Stimulated activated CD8-positive, alpha-beta memory T cell treated with anti-CD3 and anti-CD28 coated beads, Interleukin-15, amount 100 ng/mL, for 1 hour (primary cell): Measurements from ENCODE around the gene GREM2.

Experiments
- DNase-seq: peaks from one replicate; pipeline ENCODE4 v3.0.0-alpha.2; 2020; ENCODE audit warnings: low read depth

The GREM2 gene

DNA sequence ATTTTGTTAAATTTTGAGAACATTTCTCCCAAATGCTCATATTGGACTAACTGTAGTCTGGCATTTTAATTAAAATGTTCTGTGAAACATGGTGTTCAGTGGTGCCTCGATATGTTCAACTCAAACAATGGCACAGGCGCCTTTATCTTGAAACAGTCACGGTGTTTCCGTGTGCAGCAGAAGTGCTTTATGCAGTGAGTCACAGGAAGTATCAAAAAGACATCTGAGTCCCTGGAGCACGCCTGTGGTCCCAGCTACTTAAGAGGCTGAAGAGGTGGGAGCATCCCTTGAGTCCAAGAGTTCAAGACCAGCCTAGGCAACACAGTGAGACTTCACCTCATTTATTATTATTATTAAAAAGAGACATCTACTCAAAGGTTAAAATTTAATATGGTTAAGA lies 52.2 kb downstream of the GREM2 start:
- DNase-seq = no peak

DNA sequence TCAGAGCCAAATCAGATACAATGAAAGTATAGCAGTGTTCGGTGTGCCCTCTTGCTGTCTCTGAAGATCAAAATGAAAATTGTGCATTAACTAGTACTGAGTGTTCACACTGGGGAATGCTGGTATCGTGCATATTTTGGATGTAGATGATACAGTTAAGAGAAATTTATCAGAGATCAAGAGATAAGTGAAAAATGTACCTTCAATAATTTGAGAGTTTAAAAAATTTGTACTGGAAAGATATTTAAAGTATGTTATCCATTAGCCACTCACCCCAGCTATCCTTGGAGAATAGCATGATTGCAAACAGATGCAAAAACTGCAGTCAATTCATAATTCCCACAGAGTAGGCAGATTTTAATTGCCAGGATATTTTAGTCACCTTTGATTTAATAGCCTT lies 56.4 kb downstream of the GREM2 start:
- DNase-seq = no peak

DNA sequence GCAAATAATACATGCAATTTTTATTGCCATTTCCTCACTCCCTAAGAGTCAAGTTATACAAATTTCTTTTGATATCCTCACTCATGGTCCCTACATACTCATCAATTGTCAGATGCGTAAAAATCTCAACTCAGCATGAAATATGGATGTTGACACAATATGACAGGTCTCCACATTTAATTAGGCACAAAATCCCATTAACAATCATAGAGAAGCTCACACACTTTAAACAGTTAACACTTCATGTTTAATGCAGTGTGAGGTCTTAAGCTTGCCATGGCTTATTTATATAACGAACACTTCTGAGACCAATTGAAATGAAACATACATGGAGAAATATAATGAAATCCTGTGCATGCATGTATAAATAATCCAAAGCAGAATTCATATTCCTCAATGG lies 58.6 kb downstream of the GREM2 start:
- DNase-seq = no peak

DNA sequence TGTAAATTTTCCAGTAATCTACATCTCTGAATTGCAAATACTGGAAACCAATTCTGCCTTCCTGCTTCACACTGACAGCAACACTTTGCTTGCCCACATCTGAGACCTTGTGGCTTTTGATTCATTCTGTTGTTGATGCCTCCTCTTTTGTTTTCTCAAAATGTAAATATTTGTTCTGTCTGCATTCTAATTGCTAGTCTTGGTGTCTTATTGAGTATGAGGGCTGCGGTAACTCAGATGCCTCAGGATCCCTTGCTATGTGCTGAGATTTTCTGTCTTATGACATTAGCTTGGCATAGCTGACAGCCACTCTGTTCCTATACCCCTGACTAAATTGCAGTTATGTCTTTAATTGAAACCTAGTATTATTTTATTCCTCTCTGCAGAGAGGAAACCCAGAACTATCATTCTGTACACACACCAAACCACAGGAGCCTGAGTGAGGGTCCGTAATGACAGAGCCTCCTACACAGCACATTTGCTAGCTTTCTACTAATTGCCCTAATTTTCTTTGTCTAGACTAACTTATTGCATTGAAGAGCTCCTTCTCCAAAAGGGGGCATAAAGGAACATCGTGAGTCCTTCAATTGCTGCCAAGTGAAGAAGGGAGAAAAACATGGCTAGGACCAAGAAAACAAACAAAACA lies 72.1 kb downstream of the GREM2 start:
- DNase-seq = no peak

DNA sequence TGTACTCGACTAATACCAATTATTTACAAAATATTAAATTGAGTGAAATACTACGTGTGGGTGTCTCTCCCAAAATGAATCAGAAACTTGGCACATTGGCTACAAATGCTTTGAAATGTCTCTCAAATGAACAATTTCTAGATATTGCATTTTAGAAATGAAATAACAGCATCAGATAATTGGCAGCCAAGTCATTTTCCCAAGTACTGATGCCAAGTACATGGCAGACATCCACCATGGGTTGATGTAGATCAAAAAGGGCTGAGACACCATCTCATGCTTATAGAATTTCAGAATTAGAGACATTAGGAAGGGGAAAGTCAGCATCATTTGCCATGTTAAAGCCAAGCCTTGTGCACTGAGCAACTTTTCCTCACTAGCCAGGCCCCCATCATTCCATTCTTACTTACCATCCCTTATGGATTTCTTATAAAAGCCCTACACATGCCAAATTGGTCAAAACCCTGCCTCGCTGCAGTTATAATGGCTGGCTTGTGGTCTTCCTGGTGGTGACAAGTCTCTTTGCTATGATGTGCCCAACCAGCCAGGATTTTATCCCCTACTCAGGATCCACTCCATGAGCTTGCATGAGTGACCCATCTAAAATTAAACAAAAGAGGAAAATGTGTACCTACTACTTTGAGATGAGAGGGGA lies 73.1 kb downstream of the GREM2 start:
- no peak for DNase-seq

DNA sequence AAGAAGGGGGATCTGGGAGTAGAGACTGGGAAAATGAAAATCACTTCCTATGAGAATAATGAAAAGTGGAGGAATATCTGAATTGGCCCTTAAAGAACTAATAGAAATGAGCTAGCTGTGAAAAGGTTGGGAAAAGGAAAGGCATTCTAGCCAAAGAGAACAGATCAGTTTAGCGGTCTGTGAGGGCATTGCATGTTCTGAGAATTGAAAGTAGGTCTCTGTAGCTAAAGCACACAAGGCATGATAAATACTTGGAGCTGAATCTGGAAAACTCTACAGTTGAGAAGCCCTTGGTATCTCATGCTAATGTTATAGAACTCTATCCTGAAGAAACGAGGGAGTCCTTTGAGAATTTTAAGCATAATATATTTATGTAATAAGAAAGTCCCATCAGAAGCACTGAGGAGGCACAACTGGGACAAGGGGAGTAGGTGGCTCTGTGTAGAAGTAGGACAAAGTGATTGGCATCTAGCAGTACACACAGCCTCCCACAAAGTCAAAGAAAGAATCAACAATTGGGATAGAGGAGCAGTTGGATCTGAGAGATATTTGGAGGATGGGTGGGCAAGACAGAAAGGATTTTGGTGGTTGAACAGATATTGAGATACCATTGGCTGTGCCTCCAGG lies 78.7 kb downstream of the GREM2 start:
- DNase-seq = no peak

DNA sequence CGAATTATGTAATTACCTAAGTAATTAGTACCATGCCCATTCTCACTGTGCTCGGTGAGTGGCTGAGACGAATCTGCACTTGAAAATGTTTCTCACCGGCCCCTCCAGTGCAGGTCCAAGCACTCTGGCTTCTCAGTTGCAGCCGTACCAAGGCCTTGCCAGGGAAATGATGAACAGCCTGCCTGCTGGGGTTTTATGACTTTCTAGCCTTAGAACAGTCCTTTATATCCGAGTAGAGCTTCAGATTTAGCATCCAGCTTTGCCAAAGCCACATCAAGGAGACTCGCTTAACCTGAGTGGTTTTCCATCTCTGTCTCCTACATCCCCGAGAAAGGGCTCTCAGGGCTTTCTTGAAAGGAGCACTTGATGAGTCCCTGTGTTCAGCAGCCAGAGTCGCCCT lies 83.4 kb downstream of the GREM2 start:
- DNase-seq = no peak

DNA sequence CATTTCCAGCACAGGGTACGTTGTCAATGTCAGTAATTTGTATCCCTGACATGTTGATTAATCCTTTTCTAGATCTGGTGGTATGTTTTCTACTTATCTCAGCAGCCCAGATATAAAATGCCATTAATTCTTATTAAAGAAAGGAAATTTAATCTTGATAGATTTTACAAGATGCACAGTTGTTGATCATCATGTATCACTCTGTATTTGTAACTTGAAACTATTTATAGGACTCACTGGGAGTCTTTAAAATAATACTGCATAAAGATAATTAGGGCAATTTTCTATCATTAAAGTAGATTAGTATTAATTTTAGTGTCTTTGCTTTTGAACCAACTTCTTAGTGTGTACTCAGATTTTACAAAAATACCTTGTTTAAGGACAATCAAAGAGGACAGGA lies 84.9 kb downstream of the GREM2 start:
- no peak for DNase-seq

DNA sequence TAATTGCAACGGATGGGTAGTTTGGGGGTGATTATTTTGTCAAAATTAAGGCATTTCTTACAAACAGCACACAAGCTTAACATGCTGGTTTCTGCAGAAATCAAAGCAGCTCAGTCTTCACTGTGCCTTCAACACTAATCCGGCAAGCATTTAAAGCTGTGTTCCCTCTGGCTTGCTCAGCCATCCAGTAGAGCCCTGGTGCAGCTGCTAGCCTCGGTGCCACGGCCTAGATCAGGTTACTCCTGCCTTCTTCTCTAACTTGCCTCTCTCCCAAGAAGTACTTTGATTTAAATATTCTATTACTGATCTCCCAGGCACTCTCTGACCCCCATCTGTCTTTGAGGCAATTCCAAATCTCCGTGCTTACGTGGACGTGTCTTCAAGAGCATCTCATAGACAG lies 85.6 kb downstream of the GREM2 start:
- no peak for DNase-seq

DNA sequence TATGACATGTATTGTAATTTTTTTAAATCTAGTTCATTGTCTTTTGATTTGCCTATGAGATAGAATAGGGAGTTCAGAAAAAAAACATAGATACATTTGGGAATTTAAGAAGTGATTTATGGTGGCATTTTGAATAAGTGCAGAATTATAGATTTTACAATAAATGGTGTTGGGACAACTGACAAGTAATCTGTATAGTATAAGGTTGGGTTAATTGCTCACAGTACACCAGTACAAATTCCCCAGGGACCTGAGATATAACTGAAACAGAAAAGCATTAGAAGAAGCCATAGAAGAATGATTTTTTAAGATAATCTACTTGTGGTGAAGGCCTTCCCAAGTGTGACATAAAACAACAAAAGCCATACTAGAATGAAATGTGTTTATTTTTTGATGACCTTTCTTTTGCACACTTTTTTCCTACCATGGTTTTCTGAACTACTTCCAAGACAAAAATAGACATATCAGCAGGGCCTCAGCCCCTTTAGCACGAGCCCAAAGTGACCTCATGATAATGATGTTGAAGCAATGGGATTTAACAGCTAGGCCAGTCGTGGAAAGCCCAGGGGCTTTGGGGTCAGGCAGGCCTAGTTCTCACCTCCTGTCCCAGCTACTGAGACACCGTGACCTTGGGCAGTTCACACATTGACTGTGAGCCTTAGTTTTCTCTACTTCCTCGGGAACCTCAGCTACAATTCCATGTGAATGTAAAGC lies 87.4 kb downstream of the GREM2 start:
- no peak for DNase-seq

DNA sequence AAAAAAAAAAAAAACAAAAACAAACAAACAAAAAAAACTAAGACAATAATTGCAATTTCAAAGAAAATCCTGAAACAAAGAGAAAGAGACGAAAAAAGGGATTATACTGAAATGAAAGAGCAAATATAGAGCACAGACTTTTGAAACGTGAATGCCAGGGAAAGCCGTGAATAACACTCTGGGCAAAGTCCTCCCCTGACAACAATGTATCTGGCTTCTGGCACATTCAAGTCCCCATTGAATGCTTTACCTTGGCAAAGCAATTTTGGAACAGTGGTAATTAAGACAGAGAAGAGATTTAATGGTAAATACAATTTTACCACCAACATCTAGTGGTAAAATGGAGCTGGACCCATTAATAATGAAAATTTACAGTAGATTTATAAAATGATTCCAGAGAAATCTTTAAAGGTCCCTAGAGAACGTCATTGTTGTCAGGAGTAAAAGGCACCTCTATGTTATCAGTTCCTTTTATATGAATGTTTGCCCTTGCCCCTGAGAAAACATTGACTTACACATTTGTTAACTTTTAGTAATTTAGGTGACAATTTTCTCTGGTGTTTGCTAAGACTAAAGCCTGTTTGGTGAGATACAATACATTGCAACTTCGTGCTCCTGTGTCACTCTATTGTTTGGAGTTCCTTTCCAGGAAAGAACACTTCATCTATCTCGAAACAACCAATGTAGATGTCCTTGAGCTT lies 89.7 kb downstream of the GREM2 start:
- DNase-seq = no peak

DNA sequence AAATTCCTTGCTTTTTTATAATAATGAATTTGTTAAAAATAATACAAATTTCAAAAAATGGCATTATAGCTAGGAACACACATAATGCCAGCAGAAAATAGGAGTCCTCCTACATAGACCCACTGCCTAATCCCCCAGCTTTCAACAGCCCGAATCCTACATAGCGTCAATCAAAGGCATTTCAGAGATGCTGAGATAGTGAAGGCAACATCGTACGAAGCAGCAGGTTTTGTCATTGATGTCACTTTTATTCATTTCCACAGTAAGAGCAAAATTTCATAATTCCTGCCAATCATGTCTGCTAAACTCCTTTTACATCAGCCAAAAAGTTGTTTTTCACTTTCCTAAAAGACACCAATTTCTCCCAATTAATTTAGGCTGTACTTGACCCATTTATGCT lies 94.1 kb downstream of the GREM2 start:
- DNase-seq = no peak

DNA sequence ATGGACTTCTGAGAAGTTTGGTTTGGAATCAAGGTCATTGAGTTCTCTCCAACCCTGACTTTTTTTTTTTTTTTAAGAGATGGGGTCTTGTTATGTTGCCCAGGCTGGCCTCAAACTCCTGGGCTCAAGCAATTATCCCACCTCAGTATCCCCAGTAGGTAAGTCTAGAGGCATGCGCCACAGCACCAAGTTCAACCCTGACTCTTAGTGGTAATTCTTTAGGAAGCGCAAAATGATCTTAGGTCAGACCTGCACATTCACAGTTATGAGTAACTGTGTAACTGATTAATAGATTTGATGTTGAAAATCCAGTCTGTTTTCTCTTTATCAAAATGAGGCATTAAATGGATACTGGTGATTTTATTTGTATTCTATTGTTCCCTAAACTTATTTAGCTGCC lies 95.9 kb downstream of the GREM2 start:
- DNase-seq = no peak

DNA sequence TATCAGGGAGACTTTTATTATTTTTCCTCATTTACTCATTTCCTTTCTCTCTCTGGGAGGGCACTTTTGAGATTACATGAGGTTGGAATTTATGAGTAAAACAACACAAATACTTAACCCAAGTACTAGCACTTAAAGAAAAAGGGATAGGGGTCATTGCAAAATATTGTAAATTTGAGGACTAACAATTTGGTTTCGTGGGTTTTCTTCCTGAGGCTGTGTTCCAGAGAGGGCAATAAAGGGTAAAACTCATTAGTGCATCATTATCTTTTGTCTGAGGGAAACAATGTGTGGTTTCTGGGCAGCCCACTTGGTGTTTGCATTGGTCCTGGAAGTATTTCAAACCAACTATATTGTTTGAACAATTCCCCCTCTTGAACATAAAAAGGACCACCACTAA lies 96.5 kb downstream of the GREM2 start:
- no peak for DNase-seq

DNA sequence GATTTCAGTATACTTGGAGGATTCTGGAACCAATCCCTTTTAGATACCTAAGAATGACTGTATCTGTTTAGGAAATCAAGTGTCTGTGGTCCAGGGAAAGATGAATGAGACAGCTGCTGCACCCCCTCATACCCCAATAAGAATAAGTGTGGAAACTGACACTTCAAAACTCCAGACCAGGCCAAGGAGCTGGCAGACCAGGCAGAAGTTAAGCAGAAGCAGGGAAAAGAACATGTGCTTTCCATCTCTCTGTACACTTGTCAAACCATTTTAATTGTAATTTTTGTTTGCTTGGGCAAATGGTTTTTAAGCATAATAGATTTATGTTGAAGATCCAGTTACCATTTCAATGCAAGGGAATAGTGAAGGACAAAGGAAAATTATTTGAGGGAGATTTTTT lies 100.2 kb downstream of the GREM2 start:
- no peak for DNase-seq

DNA sequence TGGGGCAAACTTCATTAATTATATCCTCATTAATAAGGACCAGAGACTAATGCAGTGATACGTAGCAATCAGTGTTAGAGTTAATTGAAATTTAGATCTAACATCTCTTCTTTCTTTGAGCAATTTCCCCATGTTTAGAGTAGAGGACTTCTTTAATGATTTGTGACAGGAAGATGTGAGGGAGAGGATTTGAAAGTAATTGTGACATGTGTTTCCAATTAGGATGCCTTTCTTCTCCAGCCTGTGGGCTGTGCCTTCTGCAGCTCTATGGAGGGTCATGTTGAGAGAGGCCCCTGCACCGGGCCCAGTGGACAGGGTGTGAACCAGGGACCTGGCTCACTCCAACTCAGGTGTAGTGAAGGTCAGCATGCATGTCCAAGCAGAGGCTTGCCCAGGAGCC lies 103.0 kb downstream of the GREM2 start:
- DNase-seq = no peak

DNA sequence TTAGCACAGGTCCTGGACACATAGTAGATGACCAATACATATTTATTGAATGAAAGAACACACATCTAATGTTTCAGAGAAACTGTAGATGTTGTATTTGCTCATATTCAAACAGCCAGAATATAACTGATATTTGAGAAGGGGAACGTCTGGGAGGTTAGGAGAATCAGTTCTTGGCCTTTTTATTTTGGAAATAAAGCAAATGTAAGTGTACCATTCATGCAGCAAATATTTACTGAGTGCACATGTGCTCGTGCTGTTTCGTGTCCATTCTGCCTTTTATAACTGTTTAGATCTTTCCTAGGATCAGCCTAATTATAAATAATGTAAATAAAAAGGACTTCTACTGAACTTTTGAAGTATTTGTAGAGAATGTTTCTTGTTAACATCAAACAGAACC lies 103.8 kb downstream of the GREM2 start:
- no peak for DNase-seq

DNA sequence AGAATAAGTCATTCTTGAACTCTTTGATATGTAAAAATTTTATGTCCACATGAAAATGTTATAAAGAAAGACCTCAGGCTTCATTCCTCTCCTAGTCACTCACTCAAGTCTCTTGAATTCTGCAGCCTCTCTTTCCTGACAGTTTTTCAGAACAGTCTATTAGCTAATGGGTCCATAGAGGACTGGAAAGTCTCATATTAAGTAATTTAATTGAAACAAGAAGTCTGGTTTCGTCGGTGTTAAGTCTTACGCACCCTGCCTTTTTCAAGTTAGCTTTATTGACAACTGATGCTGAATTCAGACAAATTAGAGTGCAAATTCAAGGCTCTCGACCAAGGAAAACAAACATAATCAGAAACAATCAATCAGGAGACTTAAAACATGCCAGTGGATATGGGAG lies 105.8 kb downstream of the GREM2 start:
- DNase-seq = no peak

DNA sequence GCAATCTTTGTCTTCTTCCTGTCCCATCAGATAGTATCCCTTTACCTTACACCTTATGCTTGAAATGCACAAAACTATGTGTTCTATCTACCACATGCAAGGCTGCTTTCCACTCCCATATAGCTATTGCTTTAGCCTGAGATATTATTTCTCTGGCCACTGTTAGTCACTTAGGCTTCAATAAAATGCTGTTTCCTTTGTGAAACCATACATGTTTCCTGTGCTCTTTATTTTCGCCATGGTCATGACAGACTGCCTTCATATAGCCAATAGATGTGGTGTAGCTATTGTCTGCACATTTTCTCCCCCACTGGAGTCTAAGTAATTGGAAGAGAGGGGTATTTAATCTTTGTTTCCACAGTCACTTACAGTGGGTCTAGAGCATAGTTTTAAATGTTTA lies 108.4 kb downstream of the GREM2 start:
- DNase-seq = no peak

DNA sequence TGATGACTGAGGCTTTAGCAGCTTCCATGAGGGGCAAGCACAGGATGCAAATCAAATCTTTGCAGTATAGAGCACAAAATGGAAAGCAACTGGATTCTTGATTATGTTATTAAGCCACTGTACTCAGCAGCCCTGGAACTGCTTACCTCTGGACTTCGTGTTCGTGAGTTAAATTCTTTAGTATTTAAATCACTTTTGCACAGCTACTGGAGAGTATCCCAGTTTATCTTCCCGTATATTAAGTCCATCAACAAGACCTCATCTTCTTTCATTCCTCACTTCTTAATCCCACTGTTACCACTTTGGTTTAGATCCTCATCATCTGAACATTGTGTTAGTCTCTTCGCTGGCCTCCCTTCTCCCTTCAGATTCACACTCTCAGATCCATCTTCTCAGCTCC lies 108.9 kb downstream of the GREM2 start:
- DNase-seq = no peak

DNA sequence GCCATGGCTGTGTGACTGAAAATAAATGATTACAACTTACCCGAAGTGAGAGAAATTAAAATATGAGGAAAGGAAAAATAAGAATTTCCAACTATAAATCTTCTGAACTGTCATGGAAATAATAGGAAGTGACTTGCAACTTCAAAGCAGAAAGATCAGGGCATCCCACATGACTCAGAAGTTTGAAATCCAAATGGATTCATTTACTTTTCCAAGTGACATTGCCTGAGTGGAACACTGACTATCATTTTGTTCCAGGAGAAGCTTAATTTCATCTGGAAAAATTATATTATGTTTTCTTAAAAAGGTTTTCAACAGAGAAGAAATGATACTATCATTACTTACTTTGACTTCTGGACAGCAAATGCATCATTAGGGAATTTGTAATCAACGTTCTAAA lies 110.8 kb downstream of the GREM2 start:
- no peak for DNase-seq

DNA sequence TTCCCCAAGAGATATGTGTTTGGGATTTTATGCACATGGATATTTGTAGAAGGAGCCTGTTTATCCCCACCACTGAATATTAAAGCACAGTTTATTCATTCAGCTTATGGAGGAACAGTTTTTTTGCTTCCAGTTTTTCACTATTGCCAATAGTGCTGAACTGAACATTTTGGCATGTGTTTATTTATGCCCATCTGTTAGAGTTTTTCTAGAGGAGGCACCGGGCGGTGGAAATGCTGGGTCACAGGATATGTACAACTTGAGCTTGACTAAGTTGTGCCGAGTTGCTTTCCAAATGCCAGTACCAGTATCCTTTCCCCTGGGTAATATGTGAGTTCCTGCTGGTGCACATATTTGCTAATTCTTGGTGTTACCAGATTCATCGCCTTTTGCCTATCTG lies 111.3 kb downstream of the GREM2 start:
- DNase-seq = no peak

DNA sequence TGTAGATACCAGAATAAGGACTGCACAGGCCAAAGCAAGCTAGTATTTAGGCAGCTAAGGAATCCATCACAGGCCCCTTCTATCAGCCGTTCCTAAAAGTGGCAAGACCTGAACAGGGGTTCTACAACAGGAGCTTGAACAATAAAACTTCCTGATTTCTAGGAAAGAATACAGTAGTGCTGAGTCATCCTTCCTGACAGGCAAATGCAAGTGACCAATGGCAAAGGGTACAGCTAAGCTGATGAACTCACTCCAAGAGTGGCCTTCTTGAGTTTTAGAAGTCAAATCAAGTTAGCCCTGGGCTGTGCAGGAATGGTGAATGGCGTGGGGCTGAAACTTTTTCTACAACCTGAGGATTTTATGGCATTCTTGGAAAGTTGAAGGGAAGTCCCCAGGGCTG lies 112.9 kb downstream of the GREM2 start:
- no peak for DNase-seq
